GM08714 (cell line): ENCODE data around the gene PSMB5.

Experiments used
- H3K4me3 ChIP-seq: fragments of 200-500 bp; sonication (Bioruptor generic); 2 replicates; pipeline ENCODE4 v1.5.1; 2014; ENCODE audit warnings: mild to moderate bottlenecking, low read length, inconsistent platforms
- ZNF274 ChIP-seq: IDR thresholded peaks from 2 replicates; pipeline ENCODE4 v1.6.1; 2012; ENCODE audit warnings: mild to moderate bottlenecking, low read depth, low read length

Gene PSMB5

DNA sequence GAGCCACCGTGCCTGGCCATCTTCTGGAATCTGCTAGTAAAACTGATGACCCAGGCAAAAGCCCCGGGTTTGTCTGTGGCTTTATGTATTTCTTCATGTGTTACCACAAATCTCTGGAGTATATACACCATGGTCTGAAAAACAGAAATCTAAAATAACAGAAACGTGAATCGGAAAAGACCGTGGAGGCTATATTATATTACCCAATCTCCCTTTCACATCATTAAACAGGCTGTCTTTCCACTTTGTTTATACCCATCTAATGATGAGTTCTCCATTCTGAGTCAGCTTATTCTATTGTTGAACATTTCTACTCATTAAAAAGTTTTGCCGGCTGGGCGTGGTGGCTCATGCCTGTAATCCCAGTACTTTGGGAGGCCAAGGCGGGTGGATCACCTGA, 42.8 kb downstream of the PSMB5 start:
- TF ChIP-seq ZNF274, result no peak
- H3K4me3 ChIP-seq, result no peak overlapping the region

DNA sequence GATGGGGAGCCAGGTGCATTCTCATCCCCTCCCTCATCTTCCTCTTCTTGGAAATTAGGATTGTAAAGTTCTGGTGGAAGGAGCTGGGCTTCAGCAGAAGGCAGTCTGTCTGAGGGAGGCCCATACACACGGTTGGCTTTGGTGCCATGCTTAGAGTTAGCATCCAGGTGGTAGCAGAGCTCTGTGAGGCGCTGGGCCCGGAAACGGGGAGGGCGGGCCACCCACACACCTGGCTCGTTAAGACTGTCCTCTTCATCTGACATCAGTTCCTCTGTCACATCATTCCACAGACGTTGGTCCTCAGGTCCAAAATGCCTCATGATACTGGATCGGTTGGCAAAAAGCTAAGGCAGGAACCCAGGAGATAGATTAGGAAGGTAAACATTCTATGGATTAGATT, 47.4 kb downstream of the PSMB5 start:
- no peak for TF ChIP-seq ZNF274

DNA sequence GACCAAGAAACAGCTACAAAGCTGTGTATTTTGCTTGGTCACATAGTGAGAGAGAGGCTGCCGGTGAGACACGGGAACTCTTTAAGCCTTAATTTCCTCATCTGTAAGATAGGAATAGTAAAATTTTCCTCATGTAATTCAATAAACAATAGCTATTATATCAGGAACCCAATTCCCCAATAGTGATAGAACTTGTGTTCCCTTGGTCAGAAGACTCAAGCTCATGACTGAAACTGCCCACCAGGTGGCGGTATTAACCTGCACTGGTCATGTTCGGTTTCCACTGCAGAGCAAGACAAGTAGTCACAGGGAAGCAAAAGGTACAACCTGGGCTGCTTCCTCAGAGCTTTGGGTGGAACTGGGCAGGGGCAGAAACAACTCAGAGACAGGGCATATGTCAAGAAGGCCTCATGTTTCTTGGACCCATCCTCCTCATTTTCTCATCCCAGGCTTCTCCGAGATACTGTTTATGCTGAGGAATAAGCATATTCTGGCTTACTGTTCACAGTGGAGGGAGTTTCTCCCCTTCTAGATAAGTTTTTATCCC, 48.1 kb downstream of the PSMB5 start:
- TF ChIP-seq ZNF274, result no peak
- H3K4me3 ChIP-seq, result no peak overlapping the region

More for the DNA sequence above, 47.4 kb downstream of the PSMB5 start:
- H3K4me3 ChIP-seq, result no peak overlapping the region

DNA sequence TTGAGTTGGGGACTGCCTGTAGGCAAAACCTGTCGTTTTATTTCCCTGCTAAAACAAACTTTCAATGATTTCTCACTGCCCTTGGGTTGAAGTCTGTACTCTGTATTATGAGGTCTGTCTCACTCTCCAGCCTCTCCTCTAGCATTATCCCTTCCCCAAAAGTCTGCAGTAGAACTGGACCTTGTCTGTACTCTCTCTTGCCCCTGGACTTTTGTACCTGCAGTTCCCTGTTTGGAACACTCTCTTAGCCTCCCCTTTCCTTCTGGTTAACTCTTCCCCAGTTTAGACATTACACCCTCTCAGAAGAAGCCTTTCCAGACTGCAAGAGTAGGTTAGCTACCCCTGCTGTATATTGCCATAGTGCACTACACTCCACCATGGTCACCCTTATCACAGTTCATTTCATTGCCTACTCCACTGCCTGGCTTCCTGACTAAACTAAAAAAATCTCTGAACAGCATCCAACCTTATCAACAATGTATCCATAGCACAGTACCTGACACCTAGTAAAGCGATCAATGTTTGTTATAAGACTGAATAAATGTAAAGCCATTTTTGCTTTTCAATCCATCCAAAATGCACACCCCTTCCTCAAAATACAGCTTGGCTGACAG, 48.7 kb downstream of the PSMB5 start:
- H3K4me3 ChIP-seq, result no peak overlapping the region

DNA sequence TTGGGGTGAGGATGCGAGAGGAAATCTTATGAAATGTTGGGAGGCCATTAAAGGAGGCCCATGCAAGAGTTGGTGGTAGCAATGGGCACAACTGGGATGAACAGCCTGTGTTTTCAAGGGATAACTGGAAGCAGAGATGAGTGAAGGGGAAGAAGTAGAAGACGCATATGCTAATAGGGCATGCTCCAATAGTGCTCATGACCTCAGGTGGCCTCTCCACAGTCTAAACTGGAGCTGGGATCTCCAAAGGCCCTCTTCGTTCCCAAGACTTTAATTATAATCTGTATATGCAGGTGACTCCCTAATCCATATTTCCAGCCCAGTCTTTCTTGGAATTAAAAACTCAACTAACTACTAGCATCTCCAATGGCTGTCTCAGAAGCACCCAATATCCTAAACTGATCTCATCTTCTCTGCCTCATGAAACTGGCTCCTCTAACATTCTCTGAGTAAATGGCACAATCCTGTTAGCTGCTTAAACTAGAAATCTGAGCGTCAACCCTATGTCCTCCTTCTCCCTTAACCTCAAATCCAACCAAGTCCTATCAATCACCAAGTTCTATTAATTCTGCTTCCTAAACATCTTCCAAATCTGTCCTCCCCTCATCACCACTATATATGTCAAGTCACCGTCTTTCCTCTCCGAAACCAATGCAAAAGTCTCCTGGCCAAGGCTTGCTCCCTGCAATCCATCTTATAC, 49.6 kb downstream of the PSMB5 start:
- no peak overlapping the region for H3K4me3 ChIP-seq
- TF ChIP-seq ZNF274, result no peak

More for the DNA sequence above, 48.7 kb downstream of the PSMB5 start:
- TF ChIP-seq ZNF274, result no peak

DNA sequence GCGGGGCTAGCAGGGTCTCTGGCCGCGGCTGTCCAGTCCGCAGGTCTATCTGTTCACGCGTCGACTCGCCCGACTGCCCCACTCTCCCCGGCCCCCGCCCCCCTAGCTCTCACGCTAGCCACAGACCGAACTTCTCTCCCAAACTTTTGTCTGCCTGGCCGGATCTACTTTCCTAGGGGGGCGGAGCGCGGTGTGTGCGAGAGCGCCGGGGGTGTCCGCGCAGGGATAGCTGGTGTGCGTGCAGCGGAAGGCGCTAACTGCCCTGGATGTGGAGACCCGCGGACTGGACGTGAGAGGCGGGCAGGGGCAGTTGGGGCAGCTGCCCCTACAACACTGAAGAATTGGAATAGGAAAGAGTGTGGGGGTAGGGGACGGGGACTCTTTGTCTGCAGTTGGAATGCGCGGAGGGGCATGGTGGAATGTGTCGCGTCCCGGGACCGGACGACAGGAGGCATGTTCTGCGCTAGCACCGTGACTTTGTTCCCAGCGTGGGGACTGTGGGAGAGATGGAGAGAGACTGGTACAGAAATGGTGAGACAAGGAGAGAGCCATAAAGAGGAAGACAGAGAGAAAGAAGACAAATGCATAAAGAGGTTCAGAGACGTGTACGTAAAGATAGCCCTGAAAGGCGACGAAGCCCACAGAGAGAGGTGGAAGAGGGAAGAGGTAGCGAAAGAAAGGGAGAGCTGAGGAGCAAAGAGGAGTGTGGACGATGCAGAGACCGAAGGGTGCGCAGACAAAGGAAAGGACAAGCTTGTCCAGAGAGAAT, 52.0 kb downstream of the PSMB5 start, which contains the start of gene AJUBA:
Gene AJUBA (minus strand): TSS at position 75 of the 769 bp plus-strand sequence. CDS start 285 bp downstream, outside the sequence.
- TF ChIP-seq ZNF274, result no peak
- peak within 1 kb of the TSS; percentile 61 for H3K4me3 ChIP-seq

DNA sequence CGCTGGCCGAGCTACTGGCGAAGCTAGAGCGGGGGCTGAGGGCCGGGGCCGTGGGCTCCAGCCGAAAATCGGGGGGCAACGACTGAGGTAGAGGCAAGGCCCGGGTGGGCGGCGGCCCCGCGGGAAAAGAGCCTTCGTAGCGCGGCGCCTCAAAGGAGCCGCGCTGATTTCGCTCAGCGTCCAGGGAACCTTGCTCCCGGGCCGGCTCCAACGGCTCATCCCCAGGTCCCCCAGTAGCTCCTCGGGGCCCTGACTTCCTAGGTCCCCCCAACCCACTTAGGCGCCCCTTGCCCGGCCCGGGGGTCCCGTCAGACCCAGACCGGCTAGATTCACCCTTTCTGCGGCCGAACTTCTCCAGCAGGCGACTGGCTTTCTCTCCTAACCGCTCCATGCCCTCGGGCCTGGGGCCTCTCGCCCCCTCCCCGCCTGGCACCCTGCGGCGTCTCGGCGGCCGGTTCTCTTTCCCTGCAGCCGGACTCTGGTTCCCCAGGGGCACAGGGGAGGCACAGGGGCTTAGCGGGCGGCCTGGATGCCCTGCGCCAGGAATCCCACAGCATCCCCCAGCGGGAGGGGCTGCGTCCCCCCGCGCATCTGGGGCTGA, 52.7 kb downstream of the PSMB5 start:
- TF ChIP-seq ZNF274, result no peak
- peak overlapping the region; percentile 61; the same call in 1 of the 2 replicates for H3K4me3 ChIP-seq

DNA sequence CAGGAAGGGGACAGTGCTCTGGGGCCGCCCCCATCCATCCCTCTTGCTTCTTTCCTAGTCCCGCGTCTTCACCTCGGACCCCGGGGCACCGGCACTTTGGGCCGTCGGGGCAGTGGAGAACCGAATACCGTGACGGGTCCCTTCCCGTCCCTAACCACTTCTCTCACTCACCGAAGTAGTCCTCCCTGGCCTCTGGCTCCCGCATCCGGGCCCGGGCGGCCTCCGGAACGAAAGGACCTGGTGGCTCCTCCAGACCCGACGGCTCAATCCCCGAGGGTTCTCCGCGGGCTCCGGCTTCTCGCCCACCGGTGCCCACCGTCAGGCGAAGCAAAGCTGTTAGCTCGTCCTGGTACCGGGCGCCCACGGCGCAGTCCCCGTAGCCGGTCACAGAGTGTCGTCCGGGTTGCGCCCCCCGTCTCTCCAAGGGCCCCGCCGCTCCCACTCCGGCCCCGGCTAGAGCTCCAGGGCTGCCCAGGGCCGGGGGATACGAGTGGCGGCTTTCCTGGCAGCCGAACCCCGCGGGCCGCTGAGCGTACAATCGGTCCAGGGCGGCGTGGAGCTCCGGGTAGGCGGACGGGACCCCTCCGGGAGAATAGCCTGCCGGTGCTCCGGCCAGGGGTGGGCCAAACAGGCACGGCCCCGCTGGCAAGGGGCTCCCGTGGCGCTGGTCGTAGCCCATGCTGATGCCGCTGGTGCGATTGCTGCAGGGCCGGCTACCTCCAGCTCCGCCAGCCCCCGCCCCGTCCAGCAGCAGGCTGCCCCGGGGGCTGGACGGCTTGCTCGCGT, 53.4 kb downstream of the PSMB5 start:
- no peak for TF ChIP-seq ZNF274

DNA sequence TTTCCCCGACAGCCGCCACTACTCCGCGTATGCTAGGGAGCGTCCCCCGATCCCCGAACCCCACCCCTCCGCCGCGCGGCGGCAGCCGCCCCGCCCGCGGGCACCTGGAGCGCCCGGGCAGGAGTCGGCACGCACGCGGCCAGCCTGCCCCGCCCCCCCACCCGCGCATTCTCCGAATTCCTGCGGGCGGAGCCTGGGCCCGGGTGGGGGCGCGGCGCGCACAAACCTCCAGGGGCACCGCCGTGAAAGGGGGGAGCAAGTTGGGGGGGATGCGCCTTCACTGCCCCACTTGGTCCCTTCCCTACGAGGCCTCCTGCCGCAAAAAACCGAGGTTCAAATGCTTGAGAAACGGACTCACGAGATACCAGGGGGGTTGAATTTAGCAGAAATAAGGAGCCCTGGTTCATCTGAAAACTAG, 54.0 kb downstream of the PSMB5 start:
- no peak for TF ChIP-seq ZNF274
- no peak overlapping the region for H3K4me3 ChIP-seq

More for the DNA sequence above, 53.4 kb downstream of the PSMB5 start:
- H3K4me3 ChIP-seq, result no peak overlapping the region

DNA sequence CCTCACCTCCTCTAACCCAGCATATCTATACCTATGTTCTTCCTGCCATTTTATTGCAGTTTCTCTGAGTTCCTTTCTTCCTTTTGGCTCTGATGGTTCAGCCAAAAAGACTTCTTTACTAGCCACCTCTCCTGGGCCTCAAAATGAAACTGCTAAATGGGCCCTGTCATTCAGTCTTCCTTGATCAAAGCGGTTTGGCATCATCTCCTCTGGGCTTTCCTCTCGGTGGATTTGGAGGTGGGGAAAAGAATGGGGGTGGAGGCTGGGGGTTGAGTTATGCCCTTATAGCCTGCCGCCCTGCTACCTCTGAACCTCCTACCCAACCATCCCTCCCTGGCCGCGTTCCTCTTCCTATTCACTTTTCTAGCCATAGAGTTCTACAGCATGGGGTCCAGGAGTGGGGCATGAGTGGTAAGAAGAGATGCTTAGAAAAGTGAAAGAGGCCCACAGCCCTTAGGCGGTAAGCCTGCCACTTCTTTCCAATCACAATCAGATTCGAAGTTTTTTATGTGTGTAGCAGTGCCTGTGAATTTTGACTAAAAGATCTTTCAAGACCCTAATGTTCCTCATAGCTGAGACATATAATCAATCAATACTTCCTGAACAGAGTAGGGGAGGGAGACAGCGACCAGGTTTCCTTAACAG, 54.8 kb downstream of the PSMB5 start:
- TF ChIP-seq ZNF274, result no peak
- H3K4me3 ChIP-seq, result no peak overlapping the region

DNA sequence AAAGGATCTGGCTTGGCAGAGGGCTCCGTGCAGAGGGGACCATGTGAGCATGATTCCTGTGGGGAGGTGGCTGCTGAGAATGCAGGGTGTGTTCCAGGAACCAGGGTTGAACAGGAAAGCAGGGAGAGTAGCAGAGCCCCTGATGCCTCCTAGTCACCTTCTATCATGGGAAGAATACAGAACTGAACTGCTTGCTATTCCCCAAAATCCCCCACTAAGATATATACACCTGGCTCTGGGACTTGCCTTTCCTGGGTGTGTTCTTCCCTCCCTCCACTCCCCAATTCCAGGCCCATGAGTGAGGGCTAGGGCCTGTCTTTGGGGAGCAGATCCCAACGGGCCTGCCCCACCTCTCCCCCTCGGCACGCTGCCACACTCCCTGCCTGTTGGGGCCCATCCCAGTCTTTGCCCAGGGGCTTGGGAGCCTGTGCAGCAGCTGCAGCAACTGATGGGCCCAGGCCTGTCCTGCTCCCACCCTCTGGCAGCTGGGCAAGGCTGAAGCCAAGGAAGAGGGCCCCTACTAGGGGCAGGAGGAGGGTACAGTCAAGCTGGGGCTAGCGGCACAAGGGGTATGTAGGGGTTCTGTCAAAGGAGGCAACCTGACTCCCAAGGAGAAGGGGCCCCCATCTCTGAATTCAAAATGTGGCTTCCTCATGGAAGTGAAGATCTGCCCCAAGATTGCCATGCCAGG, 55.6 kb downstream of the PSMB5 start:
- no peak for TF ChIP-seq ZNF274
- H3K4me3 ChIP-seq, result no peak overlapping the region

DNA sequence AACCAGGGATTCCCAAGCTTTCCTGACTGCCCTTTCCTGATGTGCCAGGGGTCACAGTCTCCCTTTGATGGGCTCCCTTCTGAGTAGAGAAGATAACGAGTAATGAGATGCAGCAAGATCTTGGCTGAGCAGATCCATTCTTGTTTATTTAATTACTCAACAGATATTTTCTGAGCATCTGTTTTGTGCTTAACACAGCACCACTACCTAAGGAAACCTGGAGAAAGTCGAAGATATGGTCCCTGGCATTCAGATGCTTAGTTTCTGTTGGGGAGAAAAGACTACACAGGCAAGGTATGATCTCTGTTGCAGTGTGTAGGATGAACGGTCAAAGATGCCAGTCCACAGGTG, 56.2 kb downstream of the PSMB5 start:
- H3K4me3 ChIP-seq, result no peak overlapping the region

More for the DNA sequence above, 56.2 kb downstream of the PSMB5 start:
- no peak for TF ChIP-seq ZNF274
